ENCODE measurements around the gene PIK3R6. TPM values are rescaled to one million over a fixed set of nuclear protein-coding genes. Genes with fewer than 3 reads are reported as not detected.

PIK3R6 gene
- total RNA-seq, 1 experiment from 2014 or later: not detected

DNA sequence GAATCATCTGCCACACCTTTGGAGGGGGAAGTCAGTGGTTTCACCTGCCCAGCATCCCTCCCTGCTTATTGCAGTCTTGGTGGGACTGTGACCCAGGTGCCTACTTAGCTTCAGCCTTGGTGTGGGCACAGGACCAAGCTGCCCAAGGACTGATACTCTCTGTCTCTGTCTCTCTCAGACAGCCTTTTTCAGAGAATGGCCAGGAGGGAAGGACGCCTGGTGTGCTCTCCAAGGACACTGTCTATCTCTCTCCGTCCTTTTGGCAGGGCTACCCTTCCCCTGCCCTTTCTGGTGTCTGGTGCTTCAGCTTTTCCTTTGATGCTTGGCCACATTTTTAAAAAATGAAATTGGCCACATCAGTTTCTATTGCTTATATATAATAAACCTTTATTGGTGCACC is 19.6 kb downstream of the PIK3R6 start:
- H3K36me3 Mint-ChIP-seq (ENCODE audit: insufficient read depth, unreplicated experiment): no peaks in the 10 kb centered on the region
- DNase-seq: no peak
- H3K4me1 Mint-ChIP-seq (ENCODE audit: low read depth, unreplicated experiment): no peaks in the 10 kb centered on the region
- H3K4me3 ChIP-seq (ENCODE audit: low read depth, low read length): no peak overlapping the region
- H3K4me1 ChIP-seq: no peaks in the 10 kb centered on the region
- H3K27ac Mint-ChIP-seq (ENCODE audit: unreplicated experiment): no peak overlapping the region
- POLR2A ChIA-PET: no interaction called here
- BruUV-seq (replicated peaks): no TSS peak
- no peaks in the 10 kb centered on the region for H3K27me3 Mint-ChIP-seq (ENCODE audit: insufficient read depth, unreplicated experiment)
- no peaks in the 10 kb centered on the region for H3K9me3 Mint-ChIP-seq (ENCODE audit: unreplicated experiment)
- no peaks in the 10 kb centered on the region for H3K27me3 ChIP-seq (replicated peaks; ENCODE audit: control insufficient read depth, insufficient read depth, low read length)
- H3K9me3 ChIP-seq: no peaks in the 10 kb centered on the region
- no peak for TF ChIP-seq CTCF (IDR thresholded peaks at IDR 0.05; ENCODE audit: insufficient read depth in 1 of 2, low read depth in 1 of 2, low read length in 1 of 2, severe bottlenecking in 1 of 2, unreplicated experiment in 1 of 2)
- no peaks in the 10 kb centered on the region for H3K36me3 ChIP-seq (ENCODE audit: control insufficient read depth, insufficient read depth, low read length)
- H3K4me3 Mint-ChIP-seq (ENCODE audit: unreplicated experiment): no peak overlapping the region
- intact Hi-C loops (cut with micrococcal nuclease; ENCODE audit: unreplicated experiment): no loop called here
- CTCF ChIA-PET: no interaction called here

- CTCF ChIA-PET: no interaction called here
- Histone ChIP-seq H3K36me3 (ENCODE audit: control insufficient read depth, insufficient read depth, low read length) (no peaks in the 10 kb centered on the region), H3K4me3 (ENCODE audit: low read depth, low read length) (no peak overlapping the region), H3K27me3 (replicated peaks; ENCODE audit: control insufficient read depth, insufficient read depth, low read length) (no peaks in the 10 kb centered on the region), H3K4me1 (no peaks in the 10 kb centered on the region), H3K9me3 (no peaks in the 10 kb centered on the region)
- intact Hi-C loops (cut with micrococcal nuclease; ENCODE audit: unreplicated experiment): no loop called here
- no peak overlapping the region for H3K27ac Mint-ChIP-seq (ENCODE audit: unreplicated experiment)
- H3K9me3 Mint-ChIP-seq (ENCODE audit: unreplicated experiment): no peaks in the 10 kb centered on the region
- H3K27me3 Mint-ChIP-seq (ENCODE audit: insufficient read depth, unreplicated experiment): no peaks in the 10 kb centered on the region
- H3K4me3 Mint-ChIP-seq (ENCODE audit: unreplicated experiment): no peak overlapping the region
- H3K36me3 Mint-ChIP-seq (ENCODE audit: insufficient read depth, unreplicated experiment): no peaks in the 10 kb centered on the region
- DNase-seq: peak; percentile 20 to 36
- no peaks in the 10 kb centered on the region for H3K4me1 Mint-ChIP-seq (ENCODE audit: low read depth, unreplicated experiment)
- POLR2A ChIA-PET: no interaction called here
- BruUV-seq (replicated peaks): no TSS peak
- no peak for TF ChIP-seq CTCF (IDR thresholded peaks at IDR 0.05; ENCODE audit: insufficient read depth in 1 of 2, low read depth in 1 of 2, low read length in 1 of 2, severe bottlenecking in 1 of 2, unreplicated experiment in 1 of 2)
These were observed 20.7 kb downstream of the PIK3R6 start for GRCh38 chr17:8846768-8847211.

GRCh38 chr17:8844229-8845218 is 22.9 kb downstream of the PIK3R6 start:
- intact Hi-C loops (cut with micrococcal nuclease; ENCODE audit: unreplicated experiment): no loop called here
- TF ChIP-seq CTCF (IDR thresholded peaks at IDR 0.05; ENCODE audit: insufficient read depth in 1 of 2, low read depth in 1 of 2, low read length in 1 of 2, severe bottlenecking in 1 of 2, unreplicated experiment in 1 of 2): no peak
- Mint-ChIP-seq H3K4me3 (ENCODE audit: unreplicated experiment) (no peak overlapping the region), H3K9me3 (ENCODE audit: unreplicated experiment) (no peaks in the 10 kb centered on the region), H3K4me1 (ENCODE audit: low read depth, unreplicated experiment) (no peaks in the 10 kb centered on the region), H3K27me3 (ENCODE audit: insufficient read depth, unreplicated experiment) (no peaks in the 10 kb centered on the region), H3K27ac (ENCODE audit: unreplicated experiment) (no peak overlapping the region), H3K36me3 (ENCODE audit: insufficient read depth, unreplicated experiment) (no peaks in the 10 kb centered on the region)
- Histone ChIP-seq H3K4me3 (ENCODE audit: low read depth, low read length) (no peak overlapping the region), H3K9me3 (no peaks in the 10 kb centered on the region), H3K4me1 (no peaks in the 10 kb centered on the region), H3K27me3 (replicated peaks; ENCODE audit: control insufficient read depth, insufficient read depth, low read length) (no peaks in the 10 kb centered on the region), H3K36me3 (ENCODE audit: control insufficient read depth, insufficient read depth, low read length) (no peaks in the 10 kb centered on the region)
- ChIA-PET POLR2A (no interaction called here), CTCF (no interaction called here)
- no peak for DNase-seq
- BruUV-seq (replicated peaks): no TSS peak
